Kidney (tissue), 14 donors: ENCODE results near the gene BIK. TPM values are rescaled to one million over a fixed set of nuclear protein-coding genes. Genes with fewer than 3 reads are reported as not detected.

ENCODE experiments used
- DNase-seq, 5 donors: peaks; one replicate each; pipeline ENCODE4 v3.0.0-alpha.2; 2013 to 2020
- FAIRE-seq: peaks from 2 replicates; lab custom pipeline; 2012; peaks lifted over from hg19 to GRCh38; lab: Jason Lieb, UNC
- H3K27ac ChIP-seq, 2 donors: one replicate each; pipeline ENCODE4 v1.7.0; 2013; ENCODE audit warnings: low read depth in 2 of 2, low read length in 2 of 2, inconsistent platforms in 1 of 2
- H3K27me3 ChIP-seq: one replicate; pipeline ENCODE4 v1.7.1; 2013; ENCODE audit warnings: low read length, inconsistent platforms; ENCODE audit not compliant: control insufficient read depth, insufficient read depth
- H3K36me3 ChIP-seq, 3 donors: one replicate each; pipeline versions ENCODE4 v1.7.0 to v1.7.1; 2013; ENCODE audit warnings: low read length in 3 of 3, control low read depth in 1 of 3, inconsistent platforms in 1 of 3; ENCODE audit not compliant: insufficient read depth in 3 of 3, control insufficient read depth in 2 of 3
- H3K4me1 ChIP-seq, 3 donors: one replicate each; pipeline versions ENCODE4 v1.7.0 to v1.7.1; 2013; ENCODE audit warnings: low read length in 3 of 3, inconsistent platforms in 1 of 3, low read depth in 1 of 3; ENCODE audit not compliant: control insufficient read depth in 2 of 3, insufficient read depth in 2 of 3
- H3K4me3 ChIP-seq, 3 donors: one replicate each; pipeline versions ENCODE4 v1.7.0 to v1.8.1; 2013; ENCODE audit warnings: low read length in 3 of 3, control low read depth in 1 of 3, inconsistent platforms in 1 of 3
- H3K9ac ChIP-seq, 3 donors: one replicate each; pipeline versions ENCODE4 v1.7.0 to v1.7.1; 2013; ENCODE audit warnings: low read length in 3 of 3, control low read depth in 1 of 3, inconsistent platforms in 1 of 3
- H3K9me3 ChIP-seq, 3 donors: one replicate each; pipeline versions ENCODE4 v1.7.0 to v1.7.1; 2013; ENCODE audit warnings: low read length in 3 of 3, control low read depth in 1 of 3, inconsistent platforms in 1 of 3; ENCODE audit not compliant: control insufficient read depth in 2 of 3, insufficient read depth in 1 of 3
- intact Hi-C: fragments of 100-400 bp; cut with DNase I; formaldehyde crosslinking; loops from one replicate; pipeline ENCODE4 v1.11.1; 2022
- polyA plus RNA-seq: library from polyadenylated mRNA; stranded (reverse); fragments of 350-450 nt; fragmentation: Illumina TruSeq; extraction: RNeasy Lipid Tissue Mini Kit (QIAGEN cat#74804); gene quantifications from one replicate; pipeline ENCODE4 v1.2.3, GENCODE V29; 2014; ENCODE audit warnings: low read depth, low replicate concordance; ENCODE audit not compliant: insufficient read depth
- total RNA-seq: library from RNA; stranded (reverse); fragmentation: NEBNext Ultra II Directional; extraction: Animal tissue kit (Norgen Biotek cat#: 25700); gene quantifications from one replicate; pipeline ENCODE4 v1.2.1, GENCODE V29; 2021
- TF ChIP-seq, protein P1 (sequence below): IDR thresholded peaks from 3 replicates; pipeline ENCODE4 v1.5.1; 2012; ENCODE audit warnings: mild to moderate bottlenecking, moderate library complexity, borderline replicate concordance; ENCODE audit not compliant: insufficient read depth; ENCODE audit errors: extremely low read depth
- donor health status: control.
- donor health status: control.
- donor health status: control.
- donor health status: control.
- donor health status: control.
- donor health status: DM: yes; HTN: yes; CAD: no.
- donor health status: Normal renal cell carcinoma (clear cell type).

BIK gene
- total and polyA plus RNA-seq, 2 donors from 2014 or later: 4.7 to 4.8 TPM

DNA sequence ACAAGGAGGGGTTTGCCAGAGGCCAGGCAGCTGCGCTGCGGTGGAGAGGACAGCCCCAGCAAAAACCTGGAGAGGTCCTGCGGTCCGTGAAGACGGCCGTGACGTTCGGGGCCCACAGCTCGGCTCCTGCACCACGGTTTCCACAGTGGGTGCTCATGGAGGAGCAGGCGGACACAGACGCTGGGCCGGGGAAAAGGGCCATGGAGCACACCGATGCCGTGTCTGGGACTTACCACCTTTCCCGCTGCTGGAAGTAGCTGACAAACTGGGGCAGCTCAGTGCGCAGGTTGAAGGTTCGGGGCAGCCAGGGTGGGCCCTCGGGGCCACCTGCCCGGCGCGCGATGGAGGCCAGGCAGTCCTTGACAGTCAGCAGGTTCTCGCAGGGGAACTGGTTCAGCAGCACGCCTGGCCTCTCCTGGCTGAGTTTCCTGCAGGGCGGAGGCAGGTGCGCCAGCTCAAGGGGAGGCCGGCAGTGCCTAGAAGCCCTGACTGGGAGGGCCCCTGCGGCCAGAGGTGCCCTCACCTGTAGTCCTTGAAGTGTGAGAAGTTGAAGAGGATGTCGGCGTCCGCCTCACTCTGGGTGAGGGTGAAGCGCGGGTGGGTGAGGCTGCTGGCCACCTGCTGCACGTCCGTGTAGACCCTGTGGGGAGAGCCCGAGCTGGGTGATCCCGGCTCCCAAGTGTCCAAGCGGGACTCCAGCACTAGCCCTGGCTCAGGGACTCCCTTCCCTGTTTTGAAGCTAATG, 63.6 kb downstream of the BIK start:
- TF ChIP-seq, protein P1, sequence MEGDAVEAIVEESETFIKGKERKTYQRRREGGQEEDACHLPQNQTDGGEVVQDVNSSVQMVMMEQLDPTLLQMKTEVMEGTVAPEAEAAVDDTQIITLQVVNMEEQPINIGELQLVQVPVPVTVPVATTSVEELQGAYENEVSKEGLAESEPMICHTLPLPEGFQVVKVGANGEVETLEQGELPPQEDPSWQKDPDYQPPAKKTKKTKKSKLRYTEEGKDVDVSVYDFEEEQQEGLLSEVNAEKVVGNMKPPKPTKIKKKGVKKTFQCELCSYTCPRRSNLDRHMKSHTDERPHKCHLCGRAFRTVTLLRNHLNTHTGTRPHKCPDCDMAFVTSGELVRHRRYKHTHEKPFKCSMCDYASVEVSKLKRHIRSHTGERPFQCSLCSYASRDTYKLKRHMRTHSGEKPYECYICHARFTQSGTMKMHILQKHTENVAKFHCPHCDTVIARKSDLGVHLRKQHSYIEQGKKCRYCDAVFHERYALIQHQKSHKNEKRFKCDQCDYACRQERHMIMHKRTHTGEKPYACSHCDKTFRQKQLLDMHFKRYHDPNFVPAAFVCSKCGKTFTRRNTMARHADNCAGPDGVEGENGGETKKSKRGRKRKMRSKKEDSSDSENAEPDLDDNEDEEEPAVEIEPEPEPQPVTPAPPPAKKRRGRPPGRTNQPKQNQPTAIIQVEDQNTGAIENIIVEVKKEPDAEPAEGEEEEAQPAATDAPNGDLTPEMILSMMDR: no peak
- Histone ChIP-seq H3K27ac (no peak overlapping the region), H3K4me1 (no peaks in the 10 kb centered on the region), H3K9me3 (no peaks in the 10 kb centered on the region), H3K36me3 (peaks cover 0 to 20% (median 4%) of the 10 kb centered on the region in 3 donors), H3K9ac (no peak overlapping the region), H3K4me3 (no peak overlapping the region), H3K27me3 (no peaks in the 10 kb centered on the region)
- intact Hi-C loops: no loop called here
- peak in 1 of 5 donors; percentile 67 for DNase-seq
- no peak for FAIRE-seq

DNA sequence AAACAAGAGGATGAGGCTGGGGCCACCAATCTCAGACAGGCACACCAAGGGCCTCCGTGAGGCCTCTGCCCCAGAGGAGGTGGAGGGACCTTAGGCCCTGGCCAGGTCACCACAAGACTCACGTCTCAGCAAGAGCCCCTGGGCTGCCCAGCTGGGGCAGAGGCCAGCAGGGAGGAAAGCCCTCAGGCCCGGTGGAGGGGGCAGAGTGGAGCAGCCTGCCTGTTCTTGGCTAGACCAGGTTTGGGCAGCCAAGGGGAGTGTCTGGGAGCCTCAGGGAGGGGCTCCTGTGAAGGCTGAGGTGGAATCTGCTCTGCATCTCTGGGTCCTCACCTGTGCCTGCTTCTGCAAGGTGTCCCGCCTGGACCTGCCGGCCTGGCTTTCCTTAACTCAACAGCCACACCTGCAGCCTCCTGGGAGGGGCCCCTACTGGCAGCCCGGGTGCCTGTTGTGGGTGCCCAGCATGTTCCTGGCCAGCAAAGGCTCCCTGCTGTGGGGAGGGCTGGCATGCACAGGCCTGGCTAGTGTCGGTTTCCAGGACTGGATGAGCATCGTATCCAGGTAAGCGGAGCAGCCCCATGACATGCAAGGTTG, 64.5 kb downstream of the BIK start:
- peaks cover 0 to 21% (median 4%) of the 10 kb centered on the region in 3 donors for H3K36me3 ChIP-seq
- TF ChIP-seq, protein P1: no peak
- DNase-seq (peak in 1 of 5 donors; percentile 53), FAIRE-seq (no peak)
- no peaks in the 10 kb centered on the region for H3K27me3 ChIP-seq
- H3K9me3 ChIP-seq: no peaks in the 10 kb centered on the region
- no peak overlapping the region for H3K4me3 ChIP-seq
- no peak overlapping the region for H3K9ac ChIP-seq
- intact Hi-C loops: no loop called here
- H3K4me1 ChIP-seq: no peaks in the 10 kb centered on the region
- no peak overlapping the region for H3K27ac ChIP-seq

DNA sequence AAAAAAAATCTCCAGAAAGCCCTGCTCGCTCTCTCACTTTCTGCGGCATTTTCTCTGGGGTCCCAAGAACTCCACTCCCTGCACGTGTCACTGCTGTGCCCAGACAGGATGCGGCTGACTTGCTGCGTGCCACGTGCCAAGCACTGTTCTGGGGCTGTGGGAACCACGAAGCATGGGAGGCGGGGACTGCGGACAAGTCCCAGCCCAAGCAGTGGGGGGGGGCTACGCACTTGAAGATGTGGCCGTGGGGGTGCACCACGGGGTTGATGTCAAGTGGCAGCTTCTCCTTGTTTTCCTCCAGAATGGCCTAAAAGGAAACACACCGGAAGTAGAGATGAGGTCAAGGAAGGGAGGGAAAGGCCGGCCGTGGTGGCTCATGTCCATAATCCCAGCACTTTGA, 65.5 kb downstream of the BIK start:
- H3K36me3 ChIP-seq: peaks cover 0 to 21% (median 4%) of the 10 kb centered on the region in 3 donors
- no peaks in the 10 kb centered on the region for H3K4me1 ChIP-seq
- H3K9ac ChIP-seq: no peak overlapping the region
- no peak overlapping the region for H3K27ac ChIP-seq
- intact Hi-C loops: no loop called here
- H3K4me3 ChIP-seq: no peak overlapping the region
- no peaks in the 10 kb centered on the region for H3K9me3 ChIP-seq
- DNase-seq (peak in 1 of 5 donors; percentile 70), FAIRE-seq (no peak)
- TF ChIP-seq, protein P1: no peak
- no peaks in the 10 kb centered on the region for H3K27me3 ChIP-seq
